HG03558 (cell line): ENCODE measurements around the gene CST3.
"Not testable (repeated sequence)": the region's sequence is repeated elsewhere in the genome, so short reads cannot be mapped to it uniquely, and the experiment has no call there.

ENCODE experiments used
- ATAC-seq: cut with Tn5 transposase; IDR thresholded peaks from one replicate; pipeline ENCODE4 v1.9.1; 2021; ENCODE audit warnings: moderate number of reproducible peaks; ENCODE audit not compliant: unreplicated experiment; ENCODE audit errors: extremely low read depth

CST3 gene

GRCh38 chr20:23637282-23638221, at the start of gene CST3:
Gene CST3, minus strand, starts transcription at chr20:23637955. Its CDS starts 93 bp downstream, at chr20:23637862.
- ATAC-seq, result no peak

GRCh38 chr20:23686046-23686750, 48.4 kb upstream of the CST3 start:
- no peak for ATAC-seq

- not testable (repeated sequence) for ATAC-seq
Measured at GRCh38 chr20:23685529-23685896, 47.8 kb upstream of the CST3 start.

- no peak for ATAC-seq
Measured at GRCh38 chr20:23684261-23684660, 46.5 kb upstream of the CST3 start.

- no peak for ATAC-seq
Measured at GRCh38 chr20:23683807-23684206, 46.1 kb upstream of the CST3 start.

DNA sequence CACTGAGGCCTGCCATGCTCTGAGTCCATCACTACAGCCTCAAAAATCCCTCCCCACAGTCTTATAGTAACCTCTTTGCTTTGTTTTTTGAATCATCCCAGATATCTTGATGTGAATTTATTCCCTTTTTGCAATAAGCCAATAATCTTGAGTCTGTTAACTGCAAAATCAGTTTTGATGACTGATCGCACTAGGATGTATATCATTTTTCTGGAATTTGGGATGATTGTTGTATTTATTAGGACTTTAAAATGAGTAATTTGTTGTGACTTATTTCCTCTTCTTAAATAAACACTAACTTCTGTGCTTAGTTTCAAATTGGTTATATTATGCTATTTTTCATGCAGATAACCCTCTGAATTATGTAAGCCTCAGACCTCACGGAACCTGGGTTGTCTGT, 45.5 kb upstream of the CST3 start:
- no peak for ATAC-seq

- no peak for ATAC-seq
Measured at GRCh38 chr20:23680146-23680545, 42.4 kb upstream of the CST3 start.

GRCh38 chr20:23679133-23680092, 41.7 kb upstream of the CST3 start:
- no peak for ATAC-seq

DNA sequence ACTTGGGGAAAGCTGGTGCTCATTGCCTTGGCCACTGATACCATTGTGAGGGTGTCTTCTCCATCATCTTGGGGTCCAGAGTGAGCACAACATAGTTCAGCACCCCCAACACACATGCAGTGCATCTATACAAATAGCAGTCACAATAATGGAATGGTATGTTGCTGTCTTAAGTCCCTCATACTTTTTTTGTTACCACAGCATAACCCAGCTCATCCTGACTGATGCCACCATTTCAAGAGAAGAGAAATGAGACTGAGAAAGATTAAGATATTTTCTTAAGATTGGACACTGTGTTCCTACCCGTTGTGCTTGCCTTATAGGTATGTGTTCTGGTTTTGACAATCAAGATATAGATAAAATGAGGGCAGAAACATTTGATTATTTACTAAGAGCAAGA, 35.5 kb upstream of the CST3 start:
- no peak for ATAC-seq

- no peak for ATAC-seq
Measured at GRCh38 chr20:23672158-23672557, 34.4 kb upstream of the CST3 start.

DNA sequence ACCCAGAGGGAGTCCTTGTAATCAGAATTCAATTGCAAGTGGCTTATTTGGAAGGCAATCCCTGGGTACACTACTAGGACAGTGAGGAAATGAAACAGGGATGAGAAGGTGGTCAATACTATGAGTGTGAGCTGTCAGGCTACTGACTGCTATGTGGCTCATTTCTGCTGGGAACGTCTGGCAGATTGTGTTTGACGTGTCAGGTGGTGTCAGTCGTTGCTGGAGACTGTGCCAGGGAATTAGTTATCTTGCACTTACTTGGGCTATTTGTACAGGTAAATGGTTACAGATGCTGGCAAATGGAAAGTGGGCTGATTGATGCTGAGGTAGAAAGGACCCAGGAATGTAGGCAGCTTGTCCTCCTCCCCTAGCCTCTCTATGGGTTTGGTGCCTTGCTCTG, 33.7 kb upstream of the CST3 start:
- no peak for ATAC-seq

DNA sequence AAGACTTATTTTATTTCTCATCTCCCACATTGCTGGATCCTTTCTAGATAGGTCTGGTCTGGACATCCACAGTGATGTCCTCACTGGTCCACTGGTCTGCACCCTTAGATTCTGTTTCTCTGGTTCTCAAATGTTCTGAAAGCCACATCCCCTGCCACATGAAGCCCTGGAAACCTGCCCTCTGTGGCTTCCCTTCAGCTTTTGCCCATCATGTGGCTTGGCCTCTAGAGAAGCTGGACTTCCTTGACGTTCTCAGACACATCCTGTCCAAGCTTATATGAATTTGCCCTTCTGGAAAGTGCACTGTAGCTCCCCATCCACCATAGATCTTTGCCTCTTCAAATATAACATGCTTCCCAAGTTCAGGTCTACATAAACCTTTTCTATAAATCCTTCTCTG, 32.6 kb upstream of the CST3 start:
- ATAC-seq, result no peak

- no peak for ATAC-seq
Measured at GRCh38 chr20:23669866-23670265, 32.1 kb upstream of the CST3 start.

- ATAC-seq, result no peak
Measured at GRCh38 chr20:23669327-23669726, 31.6 kb upstream of the CST3 start.

DNA sequence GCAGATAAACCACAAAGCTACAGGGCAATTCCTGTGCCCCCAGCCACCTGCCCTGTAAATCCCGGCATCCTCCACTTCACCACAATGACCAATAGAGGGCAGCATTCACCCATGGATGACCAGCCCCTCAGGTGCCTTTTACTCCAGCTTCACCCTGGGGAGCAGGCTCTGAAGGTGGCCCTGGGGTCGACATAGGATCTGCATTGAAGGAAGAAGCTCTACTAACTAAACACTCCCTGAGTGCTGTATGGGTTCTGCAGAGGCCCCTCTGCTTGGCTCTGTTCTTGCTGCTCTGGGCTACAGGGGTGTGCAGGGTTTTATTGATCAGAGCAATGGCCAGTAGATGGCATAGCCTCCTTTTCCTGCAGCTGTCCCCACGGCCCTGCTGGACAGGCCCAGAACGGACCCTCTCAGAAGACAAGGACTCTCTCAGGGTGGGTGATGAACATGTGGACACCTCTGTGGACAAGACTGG, 30.8 kb upstream of the CST3 start:
- ATAC-seq, result no peak

- no peak for ATAC-seq
Measured at GRCh38 chr20:23667666-23668065, 29.9 kb upstream of the CST3 start.

- no peak for ATAC-seq
Measured at GRCh38 chr20:23666698-23667097, 28.9 kb upstream of the CST3 start.

- ATAC-seq, result no peak
Measured at GRCh38 chr20:23666189-23666588, 28.4 kb upstream of the CST3 start.

- ATAC-seq, result no peak
Measured at GRCh38 chr20:23664954-23665353, 27.2 kb upstream of the CST3 start.

- not testable (repeated sequence) for ATAC-seq
Measured at GRCh38 chr20:23664046-23664445, 26.3 kb upstream of the CST3 start.
